GM12875 (cell line): ENCODE measurements around the gene ATP8B1.

Experiments used
- H3K4me3 ChIP-seq: one replicate; pipeline ENCODE4 v1.5.1; 2011; ENCODE audit warnings: low read depth, low read length, control low read depth
- CTCF ChIP-seq: IDR thresholded peaks from 2 replicates; pipeline ENCODE4 v1.5.1; 2011; ENCODE audit warnings: low read depth, mild to moderate bottlenecking, control low read depth, inconsistent platforms, low read length, moderate library complexity, borderline replicate concordance; ENCODE audit not compliant: insufficient read depth

The ATP8B1 gene

GRCh38 chr18:57666818-57667497 is 136.2 kb downstream of the ATP8B1 start:
- TF ChIP-seq CTCF: no peak
- no peak overlapping the region for H3K4me3 ChIP-seq

- no peak for TF ChIP-seq CTCF
- no peak overlapping the region for H3K4me3 ChIP-seq
These were observed 138.4 kb downstream of the ATP8B1 start for GRCh38 chr18:57664568-57665165.

- H3K4me3 ChIP-seq: no peak overlapping the region
- TF ChIP-seq CTCF: no peak
These were observed 142.2 kb downstream of the ATP8B1 start for GRCh38 chr18:57660961-57661360.

- TF ChIP-seq CTCF: no peak
- no peak overlapping the region for H3K4me3 ChIP-seq
These were observed 143.5 kb downstream of the ATP8B1 start for GRCh38 chr18:57659460-57660102.

- TF ChIP-seq CTCF: no peak
- no peak overlapping the region for H3K4me3 ChIP-seq
These were observed 145.6 kb downstream of the ATP8B1 start for GRCh38 chr18:57657542-57657941.

- H3K4me3 ChIP-seq: no peak overlapping the region
- no peak for TF ChIP-seq CTCF
These were observed 147.4 kb downstream of the ATP8B1 start for GRCh38 chr18:57655740-57656139.

GRCh38 chr18:57651914-57652313 is 151.2 kb downstream of the ATP8B1 start:
- H3K4me3 ChIP-seq: no peak overlapping the region
- TF ChIP-seq CTCF: no peak
